Measurements from ENCODE around the gene EZH1. TPM values are rescaled to one million over a fixed set of nuclear protein-coding genes. Genes with fewer than 3 reads are reported as not detected.
A peak's percentile ranks its signal among the peaks of the same experiment; 100 is the strongest.

The EZH1 gene
- total RNA-seq, 4 donors from 2014 or later = 32.6 to 55.2 (median 47.5) TPM

GRCh38 chr17:42782166-42783061 is 37.6 kb upstream of the EZH1 start:
- H3K27ac ChIP-seq = no peak overlapping the region
- H3K9me3 ChIP-seq = no peaks in the 10 kb centered on the region
- no peak for DNase-seq
- intact Hi-C loops (cut with DNase I; ENCODE audit: low total_unique reads) (no loop called here), in situ Hi-C loops (cut with MboI; ENCODE audit: low sequenced_read_pairs in 4 of 4) (no loop called here)
- no peak for ATAC-seq
- no peak for TF ChIP-seq POLR2A (IDR thresholded peaks at IDR 0.05)
- no peak for TF ChIP-seq CTCF (IDR thresholded peaks at IDR 0.05 in 4 of 5, conservative IDR thresholded peaks at IDR 0.05 in 1 of 5)
- H3K4me3 ChIP-seq = no peak overlapping the region
- H3K36me3 ChIP-seq = peaks cover 0 to 22% of the 10 kb centered on the region in 2 donors
- peaks cover 63 to 69% (median 65%) of the 10 kb centered on the region in 3 donors for H3K27me3 ChIP-seq
- H3K4me1 ChIP-seq = peaks cover 0 to 5% of the 10 kb centered on the region in 2 donors

GRCh38 chr17:42781639-42782165 is 36.9 kb upstream of the EZH1 start:
- in situ Hi-C loops (cut with MboI; ENCODE audit: low sequenced_read_pairs in 4 of 4) = no loop called here
- Histone ChIP-seq H3K36me3 (peaks cover under 1 to 29% of the 10 kb centered on the region in 2 donors), H3K4me1 (peaks cover 0 to 5% of the 10 kb centered on the region in 2 donors), H3K27me3 (peaks cover 58 to 63% (median 61%) of the 10 kb centered on the region in 3 donors), H3K4me3 (no peak overlapping the region), H3K27ac (no peak overlapping the region), H3K9me3 (no peaks in the 10 kb centered on the region)
- no peak for DNase-seq
- no peak for ATAC-seq
- intact Hi-C loops (cut with DNase I; ENCODE audit: low total_unique reads) = no loop called here
- TF ChIP-seq CTCF (IDR thresholded peaks at IDR 0.05 in 4 of 5, conservative IDR thresholded peaks at IDR 0.05 in 1 of 5) (no peak), POLR2A (IDR thresholded peaks at IDR 0.05) (no peak)

GRCh38 chr17:42780851-42781638 is 36.2 kb upstream of the EZH1 start:
- TF ChIP-seq CTCF (IDR thresholded peaks at IDR 0.05 in 4 of 5, conservative IDR thresholded peaks at IDR 0.05 in 1 of 5) (no peak), POLR2A (IDR thresholded peaks at IDR 0.05) (no peak)
- Histone ChIP-seq H3K36me3 (peaks cover 2 to 35% of the 10 kb centered on the region in 2 donors), H3K27me3 (peaks cover 51 to 56% (median 55%) of the 10 kb centered on the region in 3 donors), H3K4me1 (peaks cover 0 to 5% of the 10 kb centered on the region in 2 donors), H3K27ac (no peak overlapping the region), H3K4me3 (peak overlapping the region in 3 of 4 donors; percentile 17 to 33 (median 26)), H3K9me3 (no peaks in the 10 kb centered on the region)
- DNase-seq = no peak
- intact Hi-C loops (cut with DNase I; ENCODE audit: low total_unique reads) = no loop called here
- in situ Hi-C loops (cut with MboI; ENCODE audit: low sequenced_read_pairs in 4 of 4) = no loop called here
- no peak for ATAC-seq

GRCh38 chr17:42779936-42780850 is 35.4 kb upstream of the EZH1 start, which contains the start of gene WNK4:
Gene WNK4 (plus strand): TSS chr17:42780610. CDS start chr17:42780699, 89 bp downstream.
- H3K4me3 ChIP-seq = peak within 1 kb of the TSS in 3 of 4 donors; percentile 17 to 33 (median 26)
- peaks cover 43 to 48% (median 46%) of the 10 kb centered on the region in 3 donors for H3K27me3 ChIP-seq
- no peak for ATAC-seq
- H3K9me3 ChIP-seq = no peaks in the 10 kb centered on the region
- intact Hi-C loops (cut with DNase I; ENCODE audit: low total_unique reads) (no loop called here), in situ Hi-C loops (cut with MboI; ENCODE audit: low sequenced_read_pairs in 4 of 4) (no loop called here)
- H3K27ac ChIP-seq = no peak within 1 kb of the TSS
- H3K4me1 ChIP-seq = peaks cover 0 to 5% of the 10 kb centered on the region in 2 donors
- peaks cover 2 to 44% of the 10 kb centered on the region in 2 donors for H3K36me3 ChIP-seq
- no peak for TF ChIP-seq POLR2A (IDR thresholded peaks at IDR 0.05)
- no peak for TF ChIP-seq CTCF (IDR thresholded peaks at IDR 0.05 in 4 of 5, conservative IDR thresholded peaks at IDR 0.05 in 1 of 5)
- no peak for DNase-seq
